Transverse colon (tissue), 4 donors: ENCODE results near the gene ZNF232.
"Not testable (repeated sequence)": the region's sequence is repeated elsewhere in the genome, so short reads cannot be mapped to it uniquely, and the experiment has no call there.

ENCODE experiments used
- EP300 ChIP-seq: sonication (generic); formaldehyde crosslinking; IDR thresholded peaks from one replicate; pipeline ENCODE4 v1.6.1; 2017; ENCODE audit warnings: antibody characterized with exemption, low read depth
- POLR2A ChIP-seq: fragments of 450-650 bp; IDR thresholded peaks from one replicate; pipeline ENCODE4 v1.6.1; 2016; ENCODE audit warnings: antibody characterized with exemption, mild to moderate bottlenecking, moderate library complexity
- POLR2AphosphoS5 ChIP-seq, 3 donors: sonication (generic); formaldehyde crosslinking; IDR thresholded peaks; one replicate each; pipeline ENCODE4 v1.6.1; 2016; ENCODE audit warnings: antibody characterized with exemption in 3 of 3
- TF ChIP-seq, protein P1 (sequence below), 5 experiments: fragments of 200-600 bp in 3 of 5; fragments of 450-650 bp in 2 of 5; sonication (generic) in 3 of 5; IDR thresholded peaks; 1 replicate in 2 of 5; 2 replicates in 3 of 5; pipeline ENCODE4 v1.5.1; 2016 to 2017; ENCODE audit warnings: antibody characterized with exemption in 5 of 5, inconsistent platforms in 3 of 5, mild to moderate bottlenecking in 2 of 5, moderate library complexity in 1 of 5

DNA sequence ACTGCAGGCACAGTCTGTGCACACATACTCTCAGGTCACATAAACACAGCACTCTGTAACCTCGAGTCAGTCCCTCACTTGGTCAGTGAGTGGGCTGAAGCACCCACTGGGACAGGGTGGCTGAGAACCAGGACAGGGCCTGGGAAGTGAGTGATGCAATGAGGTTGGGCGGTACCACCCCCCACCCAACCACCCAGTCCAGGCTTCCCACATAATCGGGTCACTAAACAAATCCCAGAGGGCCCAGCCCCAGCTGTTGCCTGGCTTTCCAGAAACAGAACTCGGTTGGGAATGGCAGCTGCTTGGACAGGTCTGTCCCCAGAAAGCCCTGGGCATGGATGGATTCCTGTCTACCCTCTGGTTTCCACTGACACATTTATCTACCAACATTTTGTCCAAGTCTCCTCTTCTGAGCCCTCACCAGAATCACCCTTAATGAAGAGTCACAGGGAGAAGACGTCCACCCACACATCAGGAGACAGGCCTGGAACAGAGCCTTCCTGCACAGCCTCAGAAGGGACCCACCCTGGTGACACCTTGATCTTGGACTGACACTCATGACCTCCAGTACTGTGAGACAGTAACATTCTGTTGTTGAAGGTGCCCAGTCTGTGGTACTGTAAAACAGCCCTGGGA, 12.6 kb upstream of the ZNF232 start:
- TF ChIP-seq, protein P1, sequence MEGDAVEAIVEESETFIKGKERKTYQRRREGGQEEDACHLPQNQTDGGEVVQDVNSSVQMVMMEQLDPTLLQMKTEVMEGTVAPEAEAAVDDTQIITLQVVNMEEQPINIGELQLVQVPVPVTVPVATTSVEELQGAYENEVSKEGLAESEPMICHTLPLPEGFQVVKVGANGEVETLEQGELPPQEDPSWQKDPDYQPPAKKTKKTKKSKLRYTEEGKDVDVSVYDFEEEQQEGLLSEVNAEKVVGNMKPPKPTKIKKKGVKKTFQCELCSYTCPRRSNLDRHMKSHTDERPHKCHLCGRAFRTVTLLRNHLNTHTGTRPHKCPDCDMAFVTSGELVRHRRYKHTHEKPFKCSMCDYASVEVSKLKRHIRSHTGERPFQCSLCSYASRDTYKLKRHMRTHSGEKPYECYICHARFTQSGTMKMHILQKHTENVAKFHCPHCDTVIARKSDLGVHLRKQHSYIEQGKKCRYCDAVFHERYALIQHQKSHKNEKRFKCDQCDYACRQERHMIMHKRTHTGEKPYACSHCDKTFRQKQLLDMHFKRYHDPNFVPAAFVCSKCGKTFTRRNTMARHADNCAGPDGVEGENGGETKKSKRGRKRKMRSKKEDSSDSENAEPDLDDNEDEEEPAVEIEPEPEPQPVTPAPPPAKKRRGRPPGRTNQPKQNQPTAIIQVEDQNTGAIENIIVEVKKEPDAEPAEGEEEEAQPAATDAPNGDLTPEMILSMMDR (IDR thresholded peaks at IDR 0.05): not testable (repeated sequence)
- TF ChIP-seq POLR2A; POLR2AphosphoS5 (IDR thresholded peaks at IDR 0.05); EP300: not testable (repeated sequence)
